Endothelial cell of umbilical vein (primary cell): Measurements from ENCODE around the gene CCDC120.

Experiments
- EZH2 ChIP-seq: IDR thresholded peaks from 2 replicates; pipeline ENCODE4 v1.6.1; 2012; ENCODE audit warnings: borderline replicate concordance, low read depth, mild to moderate bottlenecking, moderate library complexity, low read length, inconsistent platforms; ENCODE audit not compliant: severe bottlenecking
- FOS ChIP-seq: IDR thresholded peaks from 2 replicates; pipeline ENCODE4 v1.6.1; 2011; ENCODE audit warnings: mild to moderate bottlenecking, low read length, moderate library complexity, borderline replicate concordance; ENCODE audit not compliant: insufficient read depth
- GATA2 ChIP-seq: IDR thresholded peaks from 2 replicates; pipeline ENCODE4 v1.7.0; 2011; ENCODE audit warnings: low read depth, mild to moderate bottlenecking, moderate library complexity, mixed read lengths, low read length; ENCODE audit not compliant: insufficient read length, insufficient read depth
- JUN ChIP-seq: IDR thresholded peaks from 2 replicates; pipeline ENCODE4 v1.6.1; 2011; ENCODE audit warnings: borderline replicate concordance, low read depth; ENCODE audit not compliant: insufficient read length, insufficient read depth
- POLR2A ChIP-seq: IDR thresholded peaks from 2 replicates; pipeline ENCODE4 v1.6.1; 2012; ENCODE audit warnings: low read depth, mild to moderate bottlenecking, control low read depth, low read length
- POLR2AphosphoS5 ChIP-seq: IDR thresholded peaks from 2 replicates; pipeline ENCODE4 v1.6.1; 2012; ENCODE audit warnings: low read depth, mild to moderate bottlenecking, control low read depth, low read length, moderate library complexity; ENCODE audit not compliant: insufficient read depth
- TF ChIP-seq, protein P1 (sequence below), 2 donors: IDR thresholded peaks; 1 replicate in 1 of 2; 2 replicates in 1 of 2; pipeline ENCODE4 v1.5.1; 2011; ENCODE audit warnings: low read length in 2 of 2, mild to moderate bottlenecking in 2 of 2, moderate library complexity in 2 of 2, control low read depth in 1 of 2, inconsistent platforms in 1 of 2, low read depth in 1 of 2; ENCODE audit not compliant: insufficient read depth in 1 of 2; ENCODE audit errors: extremely low read depth in 1 of 2
- TF ChIP-seq, protein P2 (sequence below): IDR thresholded peaks from 2 replicates; pipeline ENCODE4 v1.6.1; 2011; ENCODE audit not compliant: insufficient read depth, insufficient read length

DNA sequence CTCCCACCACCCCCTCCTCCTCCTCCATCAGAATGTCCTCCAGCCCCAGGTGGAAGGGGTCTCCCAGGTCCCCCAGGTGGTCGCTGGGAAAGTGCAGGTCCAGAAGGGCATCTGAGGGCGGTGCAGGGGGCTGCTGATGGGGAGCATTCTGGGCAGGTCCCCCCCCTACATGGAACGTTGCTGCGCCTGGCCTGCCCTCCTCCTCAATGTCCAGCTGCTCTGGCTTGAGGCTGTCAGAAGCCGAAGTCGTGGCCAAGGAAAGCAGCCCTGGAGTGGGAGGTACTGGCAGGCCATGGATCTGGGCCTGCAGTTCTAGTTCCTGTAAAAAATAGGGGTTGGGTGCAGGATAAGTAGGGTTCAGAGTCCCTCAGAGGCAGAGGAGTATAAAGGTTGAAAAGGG is 28.5 kb upstream of the CCDC120 start:
- TF ChIP-seq POLR2A (no peak), JUN (no peak), EZH2 (no peak), POLR2AphosphoS5 (no peak), GATA2 (no peak), FOS (no peak)
- TF ChIP-seq, protein P1, sequence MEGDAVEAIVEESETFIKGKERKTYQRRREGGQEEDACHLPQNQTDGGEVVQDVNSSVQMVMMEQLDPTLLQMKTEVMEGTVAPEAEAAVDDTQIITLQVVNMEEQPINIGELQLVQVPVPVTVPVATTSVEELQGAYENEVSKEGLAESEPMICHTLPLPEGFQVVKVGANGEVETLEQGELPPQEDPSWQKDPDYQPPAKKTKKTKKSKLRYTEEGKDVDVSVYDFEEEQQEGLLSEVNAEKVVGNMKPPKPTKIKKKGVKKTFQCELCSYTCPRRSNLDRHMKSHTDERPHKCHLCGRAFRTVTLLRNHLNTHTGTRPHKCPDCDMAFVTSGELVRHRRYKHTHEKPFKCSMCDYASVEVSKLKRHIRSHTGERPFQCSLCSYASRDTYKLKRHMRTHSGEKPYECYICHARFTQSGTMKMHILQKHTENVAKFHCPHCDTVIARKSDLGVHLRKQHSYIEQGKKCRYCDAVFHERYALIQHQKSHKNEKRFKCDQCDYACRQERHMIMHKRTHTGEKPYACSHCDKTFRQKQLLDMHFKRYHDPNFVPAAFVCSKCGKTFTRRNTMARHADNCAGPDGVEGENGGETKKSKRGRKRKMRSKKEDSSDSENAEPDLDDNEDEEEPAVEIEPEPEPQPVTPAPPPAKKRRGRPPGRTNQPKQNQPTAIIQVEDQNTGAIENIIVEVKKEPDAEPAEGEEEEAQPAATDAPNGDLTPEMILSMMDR (IDR thresholded peaks at IDR 0.05; ENCODE audit: extremely low read depth in 1 of 2, insufficient read depth in 1 of 2, low read depth in 1 of 2, low read length in 2 of 2): no peak
- TF ChIP-seq, protein P2, sequence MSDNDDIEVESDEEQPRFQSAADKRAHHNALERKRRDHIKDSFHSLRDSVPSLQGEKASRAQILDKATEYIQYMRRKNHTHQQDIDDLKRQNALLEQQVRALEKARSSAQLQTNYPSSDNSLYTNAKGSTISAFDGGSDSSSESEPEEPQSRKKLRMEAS: no peak
